Transverse colon (tissue), 4 donors: ENCODE data around the gene NMBR.

Experiments used
- CTCF ChIP-seq, 5 experiments: fragments of 200-600 bp in 3 of 5; fragments of 450-650 bp in 2 of 5; sonication (generic) in 3 of 5; IDR thresholded peaks; 1 replicate in 2 of 5; 2 replicates in 3 of 5; pipeline ENCODE4 v1.5.1; 2016 to 2017; ENCODE audit warnings: antibody characterized with exemption in 5 of 5, inconsistent platforms in 3 of 5, mild to moderate bottlenecking in 2 of 5, moderate library complexity in 1 of 5
- EP300 ChIP-seq: sonication (generic); formaldehyde crosslinking; IDR thresholded peaks from one replicate; pipeline ENCODE4 v1.6.1; 2017; ENCODE audit warnings: antibody characterized with exemption, low read depth
- POLR2A ChIP-seq: fragments of 450-650 bp; IDR thresholded peaks from one replicate; pipeline ENCODE4 v1.6.1; 2016; ENCODE audit warnings: antibody characterized with exemption, mild to moderate bottlenecking, moderate library complexity
- POLR2AphosphoS5 ChIP-seq, 3 donors: sonication (generic); formaldehyde crosslinking; IDR thresholded peaks; one replicate each; pipeline ENCODE4 v1.6.1; 2016; ENCODE audit warnings: antibody characterized with exemption in 3 of 3

GRCh38 chr6:142183351-142183750 lies 36.4 kb upstream of the NMBR start:
- TF ChIP-seq CTCF (IDR thresholded peaks at IDR 0.05) = no peak
- no peak for TF ChIP-seq POLR2AphosphoS5 (IDR thresholded peaks at IDR 0.05)
- TF ChIP-seq POLR2A = no peak
- TF ChIP-seq EP300 = no peak
